UCSD-AML1 (cell line): ENCODE data around the gene PHOX2B.
"Not testable (repeated sequence)": the region's sequence is repeated elsewhere in the genome, so short reads cannot be mapped to it uniquely, and the experiment has no call there.

Experiments
- DNase-seq: peaks from one replicate; lab custom pipeline; 2025; ENCODE audit not compliant: unreplicated experiment; lab: John Stamatoyannopoulos, UW

PHOX2B gene

GRCh38 chr4:41712425-41712824, 36.1 kb downstream of the PHOX2B start:
- no peak for DNase-seq

- DNase-seq = not testable (repeated sequence)
Observed at GRCh38 chr4:41711654-41712053, 36.9 kb downstream of the PHOX2B start.

DNA sequence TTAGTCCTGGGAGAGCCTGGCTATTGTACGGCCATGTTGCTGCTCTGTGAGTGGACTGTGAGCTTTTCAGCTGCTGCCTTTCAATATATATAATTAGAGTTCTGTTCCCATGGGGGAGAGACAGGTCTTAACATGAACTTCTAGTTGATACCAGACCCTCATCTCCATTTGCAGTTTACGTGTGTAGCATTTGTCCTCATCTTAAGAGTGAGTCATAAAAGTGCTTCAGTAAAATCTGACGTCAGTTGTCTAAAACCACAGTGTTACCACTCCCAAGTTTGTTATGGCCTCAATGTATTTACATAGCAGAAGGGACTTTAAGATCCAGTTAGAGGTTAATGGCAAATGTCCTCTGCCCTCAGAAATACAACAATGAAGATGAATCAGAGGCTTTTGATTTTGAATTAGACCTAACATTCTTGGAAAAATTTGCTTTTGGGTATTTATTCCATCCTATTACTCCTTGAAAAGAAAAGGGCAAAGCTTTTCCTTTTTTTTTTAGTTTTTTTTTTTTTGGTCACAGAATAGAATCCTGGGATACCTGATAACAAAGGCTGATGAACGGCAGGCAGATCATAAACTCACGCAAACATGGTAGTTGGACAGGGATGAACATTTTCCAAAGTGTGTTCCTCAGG, 38.6 kb downstream of the PHOX2B start:
- no peak for DNase-seq

- no peak for DNase-seq
Observed at GRCh38 chr4:41703785-41704184, 44.7 kb downstream of the PHOX2B start.

DNA sequence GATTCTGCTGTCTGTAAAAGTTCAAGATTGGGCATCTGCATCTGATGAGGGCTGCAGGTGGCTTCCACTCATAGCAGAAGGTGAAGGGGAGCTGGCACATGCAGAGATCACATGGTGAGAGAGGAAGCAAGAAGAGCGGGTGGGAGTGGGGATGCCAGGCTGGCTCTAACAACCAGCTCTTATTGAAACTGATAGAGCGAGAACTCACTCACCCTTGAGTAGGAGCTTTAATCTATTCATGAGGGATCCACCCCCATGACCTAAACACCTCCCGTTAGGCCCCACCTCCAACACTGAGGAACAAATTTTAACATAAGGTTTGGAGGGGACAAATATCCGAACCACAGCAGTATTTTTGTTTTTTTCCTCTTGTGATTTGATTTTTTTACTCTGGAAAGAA, 45.8 kb downstream of the PHOX2B start:
- no peak for DNase-seq

DNA sequence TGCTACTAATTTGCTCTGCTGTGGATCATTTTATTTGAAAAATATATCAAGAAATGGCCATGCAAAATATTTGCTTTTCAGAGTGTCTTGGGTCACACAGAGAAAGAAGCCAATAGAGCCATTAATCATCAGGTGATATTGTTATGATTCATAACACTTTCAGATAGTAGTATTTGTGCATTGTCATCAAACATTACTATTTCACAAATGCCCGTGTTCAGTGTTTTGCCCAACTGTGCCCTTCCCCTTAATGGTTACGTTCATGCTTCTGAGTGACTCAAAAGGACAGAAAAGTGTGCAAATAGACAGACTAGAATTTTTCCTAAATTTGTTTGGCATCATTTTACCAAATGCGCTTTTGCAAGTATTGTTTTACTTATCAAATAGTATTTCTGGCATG, 46.5 kb downstream of the PHOX2B start:
- no peak for DNase-seq

- no peak for DNase-seq
Observed at GRCh38 chr4:41696763-41697162, 51.8 kb downstream of the PHOX2B start.

DNA sequence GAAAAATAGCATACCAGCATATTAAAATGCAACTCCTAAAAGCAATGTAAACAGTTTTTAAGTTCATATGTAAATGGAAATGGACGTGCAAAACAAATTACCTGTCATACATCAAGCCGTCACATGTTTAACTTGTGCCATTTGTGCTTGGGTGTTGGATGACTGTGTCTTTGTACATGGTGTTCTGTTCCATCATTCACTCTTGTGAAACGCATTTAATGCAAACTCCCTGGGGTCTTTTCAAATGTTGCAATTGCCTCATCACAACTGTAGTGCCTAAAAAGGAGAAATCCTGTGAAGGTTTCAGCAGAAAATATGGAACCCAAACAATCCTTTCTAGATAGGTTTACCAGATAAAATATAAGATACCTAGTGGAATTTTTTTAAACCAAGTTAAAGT, 52.4 kb downstream of the PHOX2B start:
- DNase-seq = no peak
